Gastrocnemius medialis (tissue), 4 donors: Measurements from ENCODE around the gene RPP25L.

Experiments
- CTCF ChIP-seq, 5 experiments: fragments of 450-650 bp in 3 of 5; fragments of 200-600 bp in 2 of 5; sonication (generic) in 2 of 5; IDR thresholded peaks in 4 of 5; conservative IDR thresholded peaks in 1 of 5; 1 replicate in 4 of 5; 2 replicates in 1 of 5; pipeline ENCODE4 v1.5.1; 2016 to 2019; ENCODE audit warnings: antibody characterized with exemption in 5 of 5, mild to moderate bottlenecking in 3 of 5, moderate library complexity in 3 of 5
- POLR2A ChIP-seq, 2 donors: fragments of 450-650 bp; IDR thresholded peaks; one replicate each; pipeline ENCODE4 v1.6.1; 2017; ENCODE audit warnings: antibody characterized with exemption in 2 of 2, mild to moderate bottlenecking in 2 of 2, moderate library complexity in 2 of 2

DNA sequence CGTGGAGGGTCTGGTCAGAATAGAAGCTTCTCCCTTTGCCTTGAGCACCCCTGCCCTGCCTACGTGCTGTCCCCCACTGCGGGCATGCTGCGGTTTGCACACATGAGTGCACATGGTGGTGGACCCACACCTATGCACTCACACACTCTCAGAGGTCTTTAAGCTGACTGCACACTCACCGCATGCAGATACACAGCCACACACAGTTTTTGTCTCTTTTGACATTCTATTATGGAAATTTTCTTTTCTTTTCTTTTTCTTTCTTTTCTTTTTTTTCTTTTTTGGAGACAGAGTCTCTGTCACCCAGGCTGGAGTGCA lies 17.6 kb upstream of the RPP25L start:
- TF ChIP-seq CTCF (IDR thresholded peaks at IDR 0.05 in 4 of 5, conservative IDR thresholded peaks at IDR 0.05 in 1 of 5) (no peak), POLR2A (IDR thresholded peaks at IDR 0.05) (no peak)
